K562 (cell line): ENCODE measurements around the gene DARS1.

ENCODE experiments used
- JUNB ChIP-seq: fragments of 450-650 bp; formaldehyde crosslinking; conservative IDR thresholded peaks from 2 replicates; pipeline ENCODE4 v1.4.0; 2020; ENCODE audit warnings: mild to moderate bottlenecking
- LEF1 ChIP-seq: fragments of 450-650 bp; IDR thresholded peaks from 2 replicates; pipeline ENCODE4 v1.6.1; 2016; ENCODE audit warnings: mild to moderate bottlenecking
- MYNN ChIP-seq, 2 experiments: sonication (generic); formaldehyde crosslinking in 1 of 2; IDR thresholded peaks; 2 replicates each; pipeline versions ENCODE4 v1.5.0 to v1.6.1; 2016 to 2020; ENCODE audit warnings: antibody characterized with exemption in 1 of 2, missing genetic modification reagents in 1 of 2
- NFE2 ChIP-seq: IDR thresholded peaks from 2 replicates; pipeline ENCODE4 v1.6.1; 2014; ENCODE audit warnings: antibody characterized with exemption, low read depth
- POLR2A ChIP-seq: fragments of 450-650 bp; conservative IDR thresholded peaks from 2 replicates; pipeline ENCODE4 v1.6.1; 2016
- SMC3 ChIP-seq: conservative IDR thresholded peaks from 2 replicates; pipeline ENCODE4 v1.6.1; 2011; ENCODE audit warnings: low read depth, low read length, improper control_type of control experiment; ENCODE audit not compliant: insufficient read depth
- ZNF140 ChIP-seq: fragments of 250-450 bp; sonication (Bioruptor Pico); IDR thresholded peaks from 2 replicates; pipeline ENCODE4 v1.8.0; 2021; ENCODE audit warnings: moderate library complexity, mild to moderate bottlenecking, inconsistent platforms
- TF ChIP-seq, protein P1 (sequence below): IDR thresholded peaks from 2 replicates; pipeline ENCODE4 v1.6.1; 2016; ENCODE audit warnings: missing genetic modification characterization, missing compliant biosample characterization
- TF ChIP-seq, protein P2 (sequence below), 3 experiments: IDR thresholded peaks in 2 of 3; conservative IDR thresholded peaks in 1 of 3; 2 replicates each; pipeline ENCODE4 v1.5.1; 2011 to 2012; ENCODE audit warnings: low read length in 3 of 3, mild to moderate bottlenecking in 3 of 3, control low read depth in 2 of 3, improper control_type of control experiment in 1 of 3, inconsistent platforms in 1 of 3, low read depth in 1 of 3, mixed read lengths in 1 of 3, moderate library complexity in 1 of 3; ENCODE audit not compliant: insufficient read depth in 2 of 3

DNA sequence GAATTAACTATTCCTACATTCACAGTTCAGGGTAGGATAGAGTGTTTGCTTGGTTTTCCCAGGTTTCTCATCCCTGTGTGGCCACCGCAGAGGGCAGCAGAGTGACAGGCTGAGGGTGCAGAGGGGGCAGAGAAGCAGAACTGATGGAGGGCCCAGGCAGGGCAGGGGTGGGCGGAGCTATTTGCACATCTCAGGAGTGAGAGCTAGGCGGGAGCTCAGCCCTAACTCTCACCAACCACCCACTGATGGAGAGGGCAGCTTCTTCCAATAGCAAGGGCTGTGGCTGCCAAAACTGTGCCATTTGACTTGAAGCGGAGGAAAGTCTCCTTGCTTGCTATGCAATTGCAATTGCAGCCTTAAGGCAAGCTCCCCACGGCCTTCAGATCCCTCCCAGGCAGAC, 12.0 kb upstream of the DARS1 start:
- TF ChIP-seq POLR2A: no peak
- TF ChIP-seq, protein P1, sequence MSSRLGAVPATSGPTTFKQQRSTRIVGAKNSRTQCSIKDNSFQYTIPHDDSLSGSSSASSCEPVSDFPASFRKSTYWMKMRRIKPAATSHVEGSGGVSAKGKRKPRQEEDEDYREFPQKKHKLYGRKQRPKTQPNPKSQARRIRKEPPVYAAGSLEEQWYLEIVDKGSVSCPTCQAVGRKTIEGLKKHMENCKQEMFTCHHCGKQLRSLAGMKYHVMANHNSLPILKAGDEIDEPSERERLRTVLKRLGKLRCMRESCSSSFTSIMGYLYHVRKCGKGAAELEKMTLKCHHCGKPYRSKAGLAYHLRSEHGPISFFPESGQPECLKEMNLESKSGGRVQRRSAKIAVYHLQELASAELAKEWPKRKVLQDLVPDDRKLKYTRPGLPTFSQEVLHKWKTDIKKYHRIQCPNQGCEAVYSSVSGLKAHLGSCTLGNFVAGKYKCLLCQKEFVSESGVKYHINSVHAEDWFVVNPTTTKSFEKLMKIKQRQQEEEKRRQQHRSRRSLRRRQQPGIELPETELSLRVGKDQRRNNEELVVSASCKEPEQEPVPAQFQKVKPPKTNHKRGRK (tag): no peak
- TF ChIP-seq NFE2: no peak
- no peak for TF ChIP-seq SMC3
- TF ChIP-seq MYNN (IDR thresholded peaks at IDR 0.05): no peak
- TF ChIP-seq MYNN (CRISPR knock-in tag; IDR thresholded peaks at IDR 0.05): no peak
- TF ChIP-seq ZNF140 (CRISPR knock-in tag): no peak
- no peak for TF ChIP-seq JUNB (CRISPR knock-in tag)
- TF ChIP-seq, protein P2, sequence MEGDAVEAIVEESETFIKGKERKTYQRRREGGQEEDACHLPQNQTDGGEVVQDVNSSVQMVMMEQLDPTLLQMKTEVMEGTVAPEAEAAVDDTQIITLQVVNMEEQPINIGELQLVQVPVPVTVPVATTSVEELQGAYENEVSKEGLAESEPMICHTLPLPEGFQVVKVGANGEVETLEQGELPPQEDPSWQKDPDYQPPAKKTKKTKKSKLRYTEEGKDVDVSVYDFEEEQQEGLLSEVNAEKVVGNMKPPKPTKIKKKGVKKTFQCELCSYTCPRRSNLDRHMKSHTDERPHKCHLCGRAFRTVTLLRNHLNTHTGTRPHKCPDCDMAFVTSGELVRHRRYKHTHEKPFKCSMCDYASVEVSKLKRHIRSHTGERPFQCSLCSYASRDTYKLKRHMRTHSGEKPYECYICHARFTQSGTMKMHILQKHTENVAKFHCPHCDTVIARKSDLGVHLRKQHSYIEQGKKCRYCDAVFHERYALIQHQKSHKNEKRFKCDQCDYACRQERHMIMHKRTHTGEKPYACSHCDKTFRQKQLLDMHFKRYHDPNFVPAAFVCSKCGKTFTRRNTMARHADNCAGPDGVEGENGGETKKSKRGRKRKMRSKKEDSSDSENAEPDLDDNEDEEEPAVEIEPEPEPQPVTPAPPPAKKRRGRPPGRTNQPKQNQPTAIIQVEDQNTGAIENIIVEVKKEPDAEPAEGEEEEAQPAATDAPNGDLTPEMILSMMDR (IDR thresholded peaks at IDR 0.05 in 2 of 3, conservative IDR thresholded peaks at IDR 0.05 in 1 of 3; ENCODE audit: insufficient read depth in 2 of 3, low read depth in 1 of 3, low read length in 3 of 3): no peak
- no peak for TF ChIP-seq LEF1
